Measurements from ENCODE around the gene CYSLTR2. TPM values are rescaled to one million over a fixed set of nuclear protein-coding genes. Genes with fewer than 3 reads are reported as not detected.

CYSLTR2 gene
- total RNA-seq, 1 experiment from 2014 or later: not detected

DNA sequence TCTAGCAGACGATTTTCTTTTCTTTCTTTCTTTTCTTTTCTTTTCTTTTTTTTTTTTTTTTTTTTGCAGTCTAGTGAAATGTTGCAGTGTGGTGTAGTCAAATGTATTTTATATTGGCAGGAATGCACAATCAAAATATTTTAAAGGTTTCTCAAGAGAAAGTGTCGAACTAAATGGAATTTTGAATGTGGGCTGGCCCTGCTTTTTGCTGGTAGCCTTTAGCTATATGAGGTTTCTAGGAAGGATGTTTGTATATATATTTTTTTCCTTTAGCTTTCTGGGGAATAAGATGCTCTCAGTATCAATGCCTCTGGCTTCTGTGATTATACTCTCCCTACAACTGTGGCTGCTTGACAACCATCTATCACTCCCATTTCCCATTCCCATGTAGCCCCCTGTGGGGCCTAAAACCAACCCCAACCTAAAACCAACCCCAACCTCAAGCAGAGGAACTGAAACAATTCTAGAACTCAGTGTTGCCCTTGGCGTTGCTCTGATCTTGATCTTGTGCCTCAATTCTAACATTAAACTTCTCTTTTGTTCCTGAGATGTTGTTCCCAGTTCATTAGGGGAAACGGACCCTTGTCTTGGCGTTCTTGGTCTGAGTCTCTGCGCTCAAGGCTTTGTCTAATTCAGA, 27.1 kb downstream of the CYSLTR2 start:
- no peak for TF ChIP-seq CBFB (CRISPR knock-in tag; IDR thresholded peaks at IDR 0.05; ENCODE audit: low read depth)
- no peak for TF ChIP-seq GTF2I (CRISPR knock-in tag; conservative IDR thresholded peaks at IDR 0.05)
- no peak for TF ChIP-seq NR2C2 (CRISPR knock-in tag; IDR thresholded peaks at IDR 0.05)
- TF ChIP-seq ATF3 (CRISPR knock-in tag; conservative IDR thresholded peaks at IDR 0.05): no peak
- TF ChIP-seq ZSCAN18 (CRISPR knock-in tag; IDR thresholded peaks at IDR 0.05): no peak
- no peak for TF ChIP-seq ZNF671 (CRISPR knock-in tag; IDR thresholded peaks at IDR 0.05)
- no peak for TF ChIP-seq FOXJ3 (CRISPR knock-in tag; IDR thresholded peaks at IDR 0.05; ENCODE audit: borderline replicate concordance)
- no peak for TF ChIP-seq ATF6 (CRISPR knock-in tag; IDR thresholded peaks at IDR 0.05)
- TF ChIP-seq SOX15 (CRISPR knock-in tag; IDR thresholded peaks at IDR 0.05): no peak
- TF ChIP-seq ZNF512 (CRISPR knock-in tag; IDR thresholded peaks at IDR 0.05; ENCODE audit: borderline replicate concordance): no peak
- no peak for TF ChIP-seq NR3C1 (CRISPR knock-in tag; conservative IDR thresholded peaks at IDR 0.05; ENCODE audit: low read depth)
- no peak for TF ChIP-seq AFF4 (CRISPR knock-in tag; IDR thresholded peaks at IDR 0.05; ENCODE audit: borderline replicate concordance)
- no peak for TF ChIP-seq ZBTB43 (CRISPR knock-in tag; IDR thresholded peaks at IDR 0.05)
- TF ChIP-seq OVOL2 (CRISPR knock-in tag; IDR thresholded peaks at IDR 0.05; ENCODE audit: borderline replicate concordance): no peak
- TF ChIP-seq ESRRA (CRISPR knock-in tag; IDR thresholded peaks at IDR 0.05; ENCODE audit: borderline replicate concordance): no peak
- H3K36me3 Mint-ChIP-seq: 0 out of 2 replicates have a peak, but pooled peaks cover 2% of the 10 kb centered on the region
- peaks cover 8% of the 10 kb centered on the region for H3K4me1 Mint-ChIP-seq
- H3K9me3 Mint-ChIP-seq: peaks cover 22% of the 10 kb centered on the region
- H3K27me3 Mint-ChIP-seq (ENCODE audit: low read depth): peaks cover 12% of the 10 kb centered on the region; the same call in 1 of the 2 replicates
- no peak overlapping the region for H3K27ac Mint-ChIP-seq
- H3K4me3 Mint-ChIP-seq: no peak overlapping the region
- no peak for ATAC-seq
- ChIA-PET POLR2A (no interaction called here), CTCF (no interaction called here)
- DNase-seq (ENCODE audit: low spot score): no peak

Measured in WTC11 (cell line).